ENCODE results near the gene ANKRD6.

GRCh38 chr6:89386917-89387491 lies 45.9 kb upstream of the ANKRD6 start:
- TF ChIP-seq EZH2phosphoT487 (IDR thresholded peaks at IDR 0.05; ENCODE audit: low read depth, severe bottlenecking, unreplicated experiment): no peak
- TF ChIP-seq EZH2 (IDR thresholded peaks at IDR 0.05; ENCODE audit: borderline replicate concordance): no peak
